GM12873 (cell line): ENCODE results near the gene MRPL43.

Experiments
- CTCF ChIP-seq: IDR thresholded peaks from 2 replicates; pipeline ENCODE4 v1.5.1; 2012; ENCODE audit warnings: low read depth, mild to moderate bottlenecking, moderate library complexity, low read length, control low read depth; ENCODE audit not compliant: insufficient read depth; ENCODE audit errors: missing control alignments

MRPL43 gene

GRCh38 chr10:101031796-101032636 is 44.7 kb upstream of the MRPL43 start:
- no peak for TF ChIP-seq CTCF

GRCh38 chr10:101031128-101031795 is 44.0 kb upstream of the MRPL43 start, which contains the start of the genes PDZD7 and SFXN3:
Gene PDZD7 (minus strand): TSS chr10:101031129. CDS start chr10:101030219, 910 bp downstream.
Gene SFXN3 (plus strand): TSS chr10:101031234. CDS start chr10:101034695, 3,461 bp downstream.
- TF ChIP-seq CTCF: no peak

GRCh38 chr10:101030496-101031127 is 43.3 kb upstream of the MRPL43 start:
- no peak for TF ChIP-seq CTCF

GRCh38 chr10:101029520-101030295 is 42.4 kb upstream of the MRPL43 start:
- TF ChIP-seq CTCF: no peak

- TF ChIP-seq CTCF: no peak
Measured at GRCh38 chr10:101028446-101029337, 41.4 kb upstream of the MRPL43 start.

- no peak for TF ChIP-seq CTCF
Measured at GRCh38 chr10:101027106-101027720, 39.9 kb upstream of the MRPL43 start.
